HG03095 (cell line): ENCODE results near the gene SDC4.

ENCODE experiments used
- ATAC-seq: cut with Tn5 transposase; IDR thresholded peaks from one replicate; pipeline ENCODE4 v1.9.1; 2021; ENCODE audit warnings: moderate library complexity; ENCODE audit not compliant: unreplicated experiment

Gene SDC4

DNA sequence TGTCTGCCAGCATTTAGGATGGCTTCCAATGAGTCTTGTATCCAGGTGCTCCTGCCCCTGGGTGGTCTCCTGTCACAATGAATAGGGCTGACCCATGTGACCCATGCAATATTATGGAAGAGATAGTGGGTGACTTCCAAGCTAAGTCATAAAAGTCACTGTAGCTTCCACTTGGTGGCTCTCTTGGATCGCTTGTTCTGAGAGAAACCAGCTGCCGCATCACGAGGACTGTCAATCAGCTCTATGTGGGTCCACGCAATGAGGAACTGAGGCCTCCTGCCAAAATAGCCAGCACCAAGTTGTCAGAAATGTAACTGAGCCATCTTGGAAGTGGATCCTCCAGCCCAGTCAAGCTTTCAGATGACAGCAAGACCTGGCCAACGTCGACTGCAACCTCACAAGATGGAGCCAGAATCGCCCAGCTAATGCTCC, 25.3 kb downstream of the SDC4 start:
- ATAC-seq, result no peak

DNA sequence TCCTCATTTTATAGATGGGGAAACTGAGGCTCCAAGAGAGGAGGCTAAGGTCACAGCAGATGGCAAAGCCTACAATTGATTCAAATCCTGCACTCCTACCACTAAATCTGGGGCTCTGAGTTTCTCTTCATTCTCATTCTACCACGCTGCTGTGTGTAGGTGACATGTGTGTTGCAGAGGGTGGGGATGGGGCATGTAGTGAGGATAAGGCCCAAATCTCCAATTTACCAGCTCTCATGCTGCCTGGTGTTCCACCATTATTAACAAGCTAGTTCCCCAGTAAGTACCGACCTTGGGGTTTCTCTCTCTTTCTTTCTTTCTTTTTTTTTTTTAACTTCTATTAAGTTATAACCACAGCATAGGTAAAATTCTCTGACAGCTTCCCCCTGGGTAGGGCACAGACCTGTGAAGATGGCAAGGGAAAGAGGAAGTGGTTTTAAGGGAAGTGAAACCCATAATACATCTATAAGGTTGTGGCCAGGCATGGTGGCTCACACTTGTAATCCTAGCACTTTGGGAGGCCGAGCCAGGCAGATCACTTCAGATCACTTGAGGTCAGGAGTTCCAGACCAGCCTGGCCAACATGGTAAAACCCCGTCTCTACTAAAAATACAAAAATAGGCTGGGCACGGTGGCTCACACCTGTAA, 27.2 kb downstream of the SDC4 start:
- ATAC-seq, result no peak

DNA sequence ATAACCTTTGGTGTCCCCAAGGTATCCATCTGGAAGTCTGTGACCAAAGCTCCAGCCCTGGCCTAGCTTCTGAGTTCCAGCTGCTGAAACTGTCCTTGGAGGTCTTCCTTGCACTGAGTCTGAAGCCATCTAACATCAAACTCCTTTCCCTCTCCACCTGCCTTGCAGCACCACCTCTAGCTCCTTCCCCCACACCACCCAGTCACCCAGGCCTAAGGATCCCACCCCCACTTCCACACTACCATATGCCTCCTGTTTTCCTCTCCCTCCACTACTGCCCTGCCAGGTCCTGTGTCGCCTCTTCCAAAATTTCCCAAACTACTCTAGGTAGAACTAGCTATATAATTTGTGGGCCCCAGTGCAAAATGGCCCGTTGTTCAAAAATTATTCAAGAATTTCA, 29.3 kb downstream of the SDC4 start:
- no peak for ATAC-seq

DNA sequence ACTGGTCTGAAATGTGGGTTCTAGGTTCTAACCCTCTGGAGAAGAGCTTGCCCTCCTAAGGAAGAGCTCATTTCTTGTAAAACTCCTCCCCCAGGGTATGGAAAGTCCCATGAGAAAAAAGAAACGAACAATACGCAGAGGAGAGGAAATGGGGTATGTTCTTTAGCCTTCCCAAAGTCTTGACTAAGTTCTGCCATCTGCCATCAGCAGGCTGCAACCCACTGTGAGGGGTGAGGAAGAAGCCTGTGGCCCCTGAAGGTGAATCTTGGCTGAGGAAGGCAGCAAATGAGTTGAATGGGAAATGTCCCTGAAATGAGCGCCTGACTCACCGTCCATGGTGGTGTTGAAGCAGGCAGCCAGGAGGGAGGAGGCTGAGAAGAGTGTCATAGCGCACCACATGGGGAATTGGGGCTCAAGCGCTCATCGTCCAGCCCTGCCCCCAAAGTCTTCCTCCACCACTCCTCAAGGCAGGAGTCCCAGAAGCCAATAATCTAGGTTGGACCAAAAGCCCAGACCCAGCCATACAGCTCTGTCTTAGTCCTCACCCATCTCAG, 29.8 kb downstream of the SDC4 start:
- ATAC-seq, result no peak

DNA sequence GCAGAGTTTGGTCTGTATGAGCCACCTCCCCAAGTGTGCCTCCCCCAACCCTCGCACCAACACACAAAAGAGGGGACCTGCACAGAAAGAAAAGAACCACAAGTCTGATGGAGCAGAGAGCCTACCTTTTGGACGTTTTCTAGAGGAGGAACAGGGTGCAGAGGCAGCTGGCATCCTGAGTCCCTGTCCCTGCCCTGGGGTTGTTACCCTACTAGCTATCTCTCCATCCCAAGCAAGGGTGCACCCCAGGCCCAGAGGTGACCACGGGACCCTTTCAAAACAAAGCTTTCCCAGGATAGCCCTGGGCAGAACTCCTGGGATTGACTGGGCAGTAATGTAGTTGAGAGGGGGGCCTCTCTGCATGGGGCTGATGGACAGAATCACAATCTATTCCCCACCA, 30.4 kb downstream of the SDC4 start:
- ATAC-seq, result no peak

- no peak for ATAC-seq
Measured at GRCh38 chr20:45316150-45317080, 31.8 kb downstream of the SDC4 start.

- no peak for ATAC-seq
Measured at GRCh38 chr20:45315672-45316071, 32.6 kb downstream of the SDC4 start.

GRCh38 chr20:45313943-45314342, 34.3 kb downstream of the SDC4 start:
- ATAC-seq, result no peak

GRCh38 chr20:45313065-45313695, 35.0 kb downstream of the SDC4 start:
- ATAC-seq, result no peak

DNA sequence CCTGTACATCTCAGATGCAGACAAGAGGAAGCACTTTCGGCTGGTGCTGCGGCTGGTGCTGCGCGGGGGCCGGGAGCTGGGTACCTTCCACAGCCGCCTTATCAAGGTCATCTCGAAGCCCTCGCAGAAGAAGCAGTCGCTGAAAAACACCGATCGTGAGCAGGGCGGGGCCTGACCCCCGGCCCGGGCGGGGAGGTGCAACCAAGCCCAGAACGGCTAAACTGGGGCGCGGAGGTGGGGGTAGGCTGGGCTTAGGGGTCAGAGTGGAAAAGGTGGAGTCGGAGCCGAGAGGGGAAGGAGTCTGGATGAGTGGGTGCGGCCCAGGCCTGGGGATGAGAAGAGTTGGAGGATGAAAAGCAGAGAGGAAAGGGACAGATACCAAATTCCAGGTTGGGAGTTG, 36.0 kb downstream of the SDC4 start:
- ATAC-seq, result no peak

DNA sequence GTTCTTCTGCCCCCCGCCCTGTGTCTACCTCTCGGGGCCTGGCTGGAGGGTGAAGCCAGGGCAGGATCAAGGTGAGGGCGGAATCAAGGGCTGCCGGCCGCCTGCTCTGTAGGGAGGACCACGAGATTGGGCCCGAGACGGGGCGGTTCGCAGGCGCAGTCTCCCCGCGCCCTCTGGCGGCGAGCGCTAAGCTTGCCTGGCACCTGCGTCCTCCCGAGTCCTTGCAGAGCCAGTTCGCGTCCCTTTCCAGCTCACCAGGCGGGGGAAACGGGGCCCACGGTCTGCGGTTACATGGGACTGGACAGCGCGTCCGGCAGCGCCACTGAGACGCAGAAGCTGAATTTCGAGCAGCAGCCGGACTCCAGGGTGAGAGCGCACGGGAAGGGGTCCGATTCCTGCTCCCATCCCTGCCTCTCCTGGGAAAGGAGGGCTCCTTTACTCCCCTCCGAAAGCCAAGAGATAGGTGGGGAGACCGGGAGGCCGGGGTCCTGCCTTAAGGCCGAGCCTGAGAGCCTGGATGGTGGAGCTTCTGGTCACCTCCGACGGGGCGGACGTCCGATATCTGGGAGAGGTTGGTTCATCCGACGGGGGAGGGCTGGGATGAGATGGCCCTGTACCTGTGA, 36.5 kb downstream of the SDC4 start:
- no peak for ATAC-seq

GRCh38 chr20:45309075-45309474, 39.1 kb downstream of the SDC4 start:
- no peak for ATAC-seq

DNA sequence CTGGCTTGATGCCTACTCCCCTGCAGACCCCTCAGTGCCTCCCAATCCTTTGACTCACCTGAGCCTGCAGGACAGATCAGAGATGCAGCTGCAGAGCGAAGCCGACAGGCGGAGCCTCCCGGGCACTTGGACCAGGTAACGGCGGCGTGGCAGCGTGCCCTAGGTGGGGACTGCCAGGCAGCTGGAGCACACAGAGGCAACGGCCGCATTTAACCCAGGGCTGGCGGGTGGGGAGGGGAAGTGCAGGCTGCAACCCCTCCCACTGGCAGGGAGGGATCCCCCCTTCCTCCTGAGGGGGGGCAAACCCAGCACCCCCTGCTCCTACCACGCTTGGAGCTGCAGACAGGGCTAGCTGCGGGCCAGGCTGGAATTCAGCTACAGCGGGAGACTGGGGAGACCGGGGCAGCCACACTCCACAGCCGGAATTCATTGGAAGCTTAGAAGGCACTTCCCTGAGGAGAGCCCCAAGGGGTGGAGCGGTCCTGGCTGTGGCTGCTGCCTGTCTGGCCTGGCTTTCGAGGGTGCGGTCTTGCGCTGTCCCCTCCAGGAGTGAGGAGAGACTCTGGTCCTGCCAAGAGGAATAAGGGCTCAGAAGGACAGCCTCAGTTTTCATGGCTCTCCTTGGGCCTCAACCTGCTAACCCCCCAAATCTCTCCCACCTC, 40.0 kb downstream of the SDC4 start, which contains the start of gene MATN4:
Gene MATN4, minus strand, starts transcription at position 183 of the 662 bp plus-strand sequence. CDS start 2,717 bp downstream, outside the sequence.
- no peak for ATAC-seq

DNA sequence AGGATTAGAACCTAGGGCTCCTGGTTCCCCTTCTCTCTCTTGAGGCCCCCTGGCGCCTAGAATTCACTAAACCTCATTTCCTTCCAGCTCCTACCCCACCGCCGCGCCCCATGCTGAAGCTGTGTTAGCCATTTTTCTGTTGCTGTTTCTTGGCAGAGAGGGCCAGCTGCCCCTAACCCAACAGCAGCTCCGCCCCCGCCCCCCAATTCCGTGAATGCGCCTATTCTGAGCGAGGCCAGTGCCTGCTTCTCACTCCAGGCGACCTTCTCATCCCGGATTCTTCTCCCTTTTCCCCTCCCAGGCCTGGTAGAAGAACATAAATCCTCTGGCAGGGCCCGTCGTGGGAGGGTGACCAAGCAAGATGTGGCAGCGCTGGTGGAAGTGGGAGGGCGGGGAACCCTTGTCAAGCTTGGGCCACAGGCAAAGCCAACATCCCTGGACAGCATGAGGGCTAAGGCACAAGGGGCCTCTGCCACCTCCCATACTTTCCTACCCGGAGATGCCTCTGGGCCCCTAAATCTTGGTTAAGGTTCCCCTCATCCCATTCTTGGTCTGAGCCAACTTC, 41.1 kb downstream of the SDC4 start:
- ATAC-seq, result no peak

GRCh38 chr20:45306431-45306982, 41.7 kb downstream of the SDC4 start, which contains the start of gene RBPJL:
TSS of gene RBPJL (plus strand) at chr20:45306840. CDS start at chr20:45306923, 83 bp downstream.
- ATAC-seq, result no peak

- no peak for ATAC-seq
Measured at GRCh38 chr20:45305262-45305661, 43.0 kb downstream of the SDC4 start.

GRCh38 chr20:45304464-45304999, 43.7 kb downstream of the SDC4 start:
- ATAC-seq, result no peak

DNA sequence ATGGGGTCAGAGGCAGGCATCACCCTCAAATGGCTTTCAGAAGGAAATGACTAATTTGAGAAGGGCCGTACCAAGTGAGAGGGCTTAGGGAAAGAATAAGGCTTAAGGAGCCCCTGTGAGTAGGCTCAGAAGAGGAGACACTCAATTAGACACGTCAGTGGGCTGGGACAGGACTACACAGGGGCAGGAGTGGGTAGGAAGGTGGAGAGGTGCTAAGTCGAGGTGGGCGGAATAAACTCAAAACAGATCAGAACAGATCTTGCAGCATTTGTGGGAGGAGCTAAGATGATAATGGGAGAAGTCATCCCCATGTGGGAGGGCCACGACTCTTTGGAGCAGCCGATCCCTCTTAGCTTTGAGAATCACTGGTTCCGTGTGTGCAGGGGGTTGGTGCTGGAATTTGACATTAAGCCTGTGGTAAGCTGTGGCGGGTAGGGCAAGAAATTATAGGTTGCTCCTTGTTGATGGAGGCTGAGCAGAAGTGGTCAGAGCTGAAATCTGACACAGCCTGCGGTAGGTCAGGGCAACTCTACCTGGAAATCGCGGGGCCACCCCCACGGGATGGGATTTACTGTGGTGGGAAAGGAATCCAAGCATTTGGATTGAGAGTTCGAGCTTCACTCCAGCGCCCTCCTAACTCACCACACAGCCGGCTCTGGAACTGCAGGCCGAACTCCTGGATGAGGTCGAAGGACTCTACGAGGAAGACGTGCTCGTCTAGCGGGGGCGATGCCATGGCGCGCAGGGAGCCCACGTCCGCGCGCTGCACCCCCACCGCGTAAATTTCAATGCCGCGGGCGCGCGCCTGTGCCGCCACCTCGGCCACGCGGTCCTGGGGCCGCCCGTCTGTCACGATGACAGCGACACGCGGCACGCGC, 44.4 kb downstream of the SDC4 start:
- ATAC-seq, result no peak
